ENCODE data around the gene C1orf35. TPM values are rescaled to one million over a fixed set of nuclear protein-coding genes. Genes with fewer than 3 reads are reported as not detected.

The C1orf35 gene
- polyA plus RNA-seq, 1 experiment, result 6.2 TPM

DNA sequence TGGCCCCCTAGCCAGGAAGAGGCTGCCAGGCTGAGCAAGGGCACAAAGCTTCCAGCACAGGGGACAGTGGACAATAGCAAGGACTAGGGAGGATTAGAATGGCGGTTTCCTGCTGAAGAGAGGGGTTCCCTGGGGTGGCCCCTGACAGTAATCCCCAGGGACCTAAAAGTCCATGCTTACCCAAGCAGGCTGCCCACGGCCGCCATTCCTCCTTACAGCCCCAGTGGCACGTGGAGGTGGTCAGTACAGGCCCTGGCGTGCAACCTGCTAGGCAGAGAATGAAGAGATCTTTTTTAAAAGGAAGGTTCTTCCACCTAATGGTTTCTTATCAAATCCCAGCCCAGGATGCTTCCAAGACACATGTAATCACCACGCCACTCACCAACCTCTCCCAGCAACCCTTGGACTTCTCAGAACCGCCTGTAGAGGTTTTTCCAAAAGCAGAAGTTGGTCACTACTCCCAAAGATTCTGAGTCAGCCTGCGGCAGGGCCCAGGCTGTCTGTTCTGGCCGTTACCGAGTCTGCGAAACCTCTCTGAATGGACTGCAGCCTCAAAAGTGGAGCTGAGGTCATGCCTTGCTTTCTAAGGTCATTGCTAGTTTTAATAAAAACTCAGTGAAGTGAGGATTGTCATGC is 5.0 kb upstream of the C1orf35 start:
- no peak for DNase-seq (ENCODE audit: low read depth)
- TF ChIP-seq, protein P1, sequence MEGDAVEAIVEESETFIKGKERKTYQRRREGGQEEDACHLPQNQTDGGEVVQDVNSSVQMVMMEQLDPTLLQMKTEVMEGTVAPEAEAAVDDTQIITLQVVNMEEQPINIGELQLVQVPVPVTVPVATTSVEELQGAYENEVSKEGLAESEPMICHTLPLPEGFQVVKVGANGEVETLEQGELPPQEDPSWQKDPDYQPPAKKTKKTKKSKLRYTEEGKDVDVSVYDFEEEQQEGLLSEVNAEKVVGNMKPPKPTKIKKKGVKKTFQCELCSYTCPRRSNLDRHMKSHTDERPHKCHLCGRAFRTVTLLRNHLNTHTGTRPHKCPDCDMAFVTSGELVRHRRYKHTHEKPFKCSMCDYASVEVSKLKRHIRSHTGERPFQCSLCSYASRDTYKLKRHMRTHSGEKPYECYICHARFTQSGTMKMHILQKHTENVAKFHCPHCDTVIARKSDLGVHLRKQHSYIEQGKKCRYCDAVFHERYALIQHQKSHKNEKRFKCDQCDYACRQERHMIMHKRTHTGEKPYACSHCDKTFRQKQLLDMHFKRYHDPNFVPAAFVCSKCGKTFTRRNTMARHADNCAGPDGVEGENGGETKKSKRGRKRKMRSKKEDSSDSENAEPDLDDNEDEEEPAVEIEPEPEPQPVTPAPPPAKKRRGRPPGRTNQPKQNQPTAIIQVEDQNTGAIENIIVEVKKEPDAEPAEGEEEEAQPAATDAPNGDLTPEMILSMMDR (IDR thresholded peaks at IDR 0.05; ENCODE audit: insufficient read depth, low read depth, low read length), result no peak
- ChIA-PET POLR2A (no interaction called here), CTCF (no interaction called here)
- peaks cover 13% of the 10 kb centered on the region for H3K36me3 ChIP-seq (ENCODE audit: control insufficient read depth, insufficient read depth, low read length)
- H3K4me3 ChIP-seq (ENCODE audit: low read depth, low read length), result peak overlapping the region; percentile 99
- H3K27me3 ChIP-seq (ENCODE audit: control insufficient read depth, insufficient read depth, low read length), result no peaks in the 10 kb centered on the region

DNA sequence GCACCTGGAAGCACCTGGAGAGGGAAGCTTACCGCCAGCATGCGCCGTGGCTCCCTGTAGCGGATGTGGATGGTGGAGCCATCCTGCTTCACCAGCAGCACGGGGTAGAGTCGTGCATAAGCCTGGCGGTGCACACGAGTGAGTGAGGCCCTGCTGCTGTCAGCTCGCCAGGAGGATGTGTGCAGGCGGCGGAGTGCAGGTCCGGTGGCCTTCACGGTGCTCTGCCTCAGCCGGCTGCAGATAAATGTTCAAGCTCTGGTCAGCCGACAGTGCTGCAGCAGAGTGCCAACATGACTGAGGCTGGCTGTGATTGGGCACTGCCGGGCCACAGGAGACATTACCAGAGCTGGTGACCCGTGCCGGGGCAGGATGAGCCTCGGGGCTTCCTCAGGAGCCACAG is 4.5 kb upstream of the C1orf35 start:
- TF ChIP-seq, protein P1 (IDR thresholded peaks at IDR 0.05; ENCODE audit: insufficient read depth, low read depth, low read length), result no peak
- no peaks in the 10 kb centered on the region for H3K27me3 ChIP-seq (ENCODE audit: control insufficient read depth, insufficient read depth, low read length)
- no peak overlapping the region for H3K4me3 ChIP-seq (ENCODE audit: low read depth, low read length)
- POLR2A ChIA-PET, result no interaction called here
- CTCF ChIA-PET, result no interaction called here
- no peak for DNase-seq (ENCODE audit: low read depth)
- H3K36me3 ChIP-seq (ENCODE audit: control insufficient read depth, insufficient read depth, low read length), result peaks cover 13% of the 10 kb centered on the region

DNA sequence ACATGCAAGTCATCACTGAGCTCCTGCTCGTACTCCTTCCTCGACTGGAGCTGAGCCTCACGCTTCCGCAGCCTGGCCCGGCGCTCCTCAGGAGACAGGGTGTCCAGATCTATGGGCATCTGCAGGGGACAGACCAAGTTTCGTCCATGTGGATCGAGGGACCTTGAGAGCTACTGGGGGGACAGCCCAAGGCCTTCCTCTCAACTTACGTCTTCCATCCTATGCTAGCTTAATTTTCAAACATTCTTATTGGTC is 3.6 kb upstream of the C1orf35 start:
- TF ChIP-seq, protein P1 (IDR thresholded peaks at IDR 0.05; ENCODE audit: insufficient read depth, low read depth, low read length), result no peak
- Histone ChIP-seq H3K27me3 (ENCODE audit: control insufficient read depth, insufficient read depth, low read length) (no peaks in the 10 kb centered on the region), H3K4me3 (ENCODE audit: low read depth, low read length) (no peak overlapping the region), H3K36me3 (ENCODE audit: control insufficient read depth, insufficient read depth, low read length) (peaks cover 13% of the 10 kb centered on the region)
- no peak for DNase-seq (ENCODE audit: low read depth)
- POLR2A ChIA-PET, result no interaction called here
- CTCF ChIA-PET, result interaction anchor here (1.0 to 2.2 kb wide), 2 partner anchors 16 to 19 kb away, joined by 3 to 5 read pairs; no protein-coding TSS in a partner anchor

DNA sequence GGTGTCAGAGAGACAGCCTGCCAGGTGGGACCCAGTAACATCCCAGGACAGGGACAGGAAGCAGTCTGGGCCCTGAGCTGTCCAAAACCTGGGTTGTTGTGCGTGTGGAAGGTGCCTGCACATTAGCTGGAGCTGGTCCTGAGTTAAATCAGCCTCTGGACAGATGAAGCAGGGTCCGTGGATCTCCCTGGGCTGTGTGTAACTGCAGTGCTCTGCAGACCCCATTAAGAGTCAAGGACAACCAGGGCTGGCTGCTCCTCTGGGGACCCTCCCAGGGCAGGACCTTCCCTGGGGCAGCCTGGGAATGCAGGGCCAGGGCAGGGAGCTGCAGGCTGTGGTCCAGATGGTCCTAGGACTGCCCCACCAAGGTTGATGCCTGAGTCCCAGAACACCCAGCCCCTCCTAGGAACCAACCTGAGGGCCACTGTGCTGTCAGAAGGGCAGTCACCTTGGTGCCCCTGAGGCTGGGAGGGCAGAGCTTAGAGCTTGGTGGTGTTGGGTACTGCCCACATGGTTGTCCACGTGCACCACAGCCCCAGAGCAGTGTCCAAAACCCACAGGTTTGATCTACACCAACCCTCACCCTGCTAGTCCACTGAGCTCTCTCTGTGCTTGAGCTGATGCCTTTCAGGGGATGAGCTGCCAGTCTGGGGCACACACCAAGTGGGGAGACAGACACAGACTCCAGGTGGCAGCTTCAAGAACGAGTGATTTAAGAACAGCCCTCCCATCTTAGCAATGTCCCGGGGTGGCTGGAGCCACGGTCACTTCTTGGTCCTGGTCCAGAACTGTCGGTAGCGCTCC is 3.1 kb upstream of the C1orf35 start:
- ChIA-PET CTCF (interaction anchor here (1.0 to 2.2 kb wide), 2 partner anchors 16 to 19 kb away, joined by 3 to 5 read pairs; no protein-coding TSS in a partner anchor), POLR2A (no interaction called here)
- no peak for DNase-seq (ENCODE audit: low read depth)
- Histone ChIP-seq H3K27me3 (ENCODE audit: control insufficient read depth, insufficient read depth, low read length) (no peaks in the 10 kb centered on the region), H3K36me3 (ENCODE audit: control insufficient read depth, insufficient read depth, low read length) (peaks cover 13% of the 10 kb centered on the region), H3K4me3 (ENCODE audit: low read depth, low read length) (no peak overlapping the region)
- TF ChIP-seq, protein P1 (IDR thresholded peaks at IDR 0.05; ENCODE audit: insufficient read depth, low read depth, low read length), result no peak

GRCh38 chr1:228105270-228105995 is 2.3 kb upstream of the C1orf35 start:
- Histone ChIP-seq H3K36me3 (ENCODE audit: control insufficient read depth, insufficient read depth, low read length) (peaks cover 16% of the 10 kb centered on the region), H3K4me3 (ENCODE audit: low read depth, low read length) (no peak overlapping the region), H3K27me3 (ENCODE audit: control insufficient read depth, insufficient read depth, low read length) (no peaks in the 10 kb centered on the region)
- ChIA-PET POLR2A (no interaction called here), CTCF (interaction anchor here (0.9 to 2.2 kb wide), 2 partner anchors 15 to 106 kb away, joined by 3 to 5 read pairs; no protein-coding TSS in a partner anchor)
- no peak for DNase-seq (ENCODE audit: low read depth)
- TF ChIP-seq, protein P1 (IDR thresholded peaks at IDR 0.05; ENCODE audit: insufficient read depth, low read depth, low read length), result no peak

All from BJ (cell line).